Activated CD4-positive, CD25-positive, alpha-beta regulatory T cell treated with anti-CD3 and anti-CD28 coated beads, Interleukin-2, amount 50 U/mL, for 16 hours (primary cell): ENCODE measurements around the gene PRRT1.
"Not testable (repeated sequence)": the region's sequence is repeated elsewhere in the genome, so short reads cannot be mapped to it uniquely, and the experiment has no call there.

Experiments
- DNase-seq: peaks from one replicate; pipeline ENCODE4 v3.0.0-alpha.2; 2020; ENCODE audit warnings: low read depth, low spot score

The PRRT1 gene

GRCh38 chr6:32188381-32189068, 36.8 kb upstream of the PRRT1 start:
- DNase-seq: no peak

- not testable (repeated sequence) for DNase-seq
Measured at GRCh38 chr6:32187725-32188380, 36.1 kb upstream of the PRRT1 start.

- no peak for DNase-seq
Measured at GRCh38 chr6:32187009-32187709, 35.4 kb upstream of the PRRT1 start.

GRCh38 chr6:32186151-32186840, 34.6 kb upstream of the PRRT1 start:
- not testable (repeated sequence) for DNase-seq

- not testable (repeated sequence) for DNase-seq
Measured at GRCh38 chr6:32185681-32186131, 34.0 kb upstream of the PRRT1 start.

- no peak for DNase-seq
Measured at GRCh38 chr6:32184084-32184640, 32.4 kb upstream of the PRRT1 start, which contains the start of gene AGER. Gene AGER (minus strand): TSS chr6:32184253. CDS start chr6:32184222, 31 bp downstream.

- DNase-seq: no peak
Measured at GRCh38 chr6:32183483-32184083, 31.8 kb upstream of the PRRT1 start.

GRCh38 chr6:32183030-32183429, 31.3 kb upstream of the PRRT1 start:
- no peak for DNase-seq

- DNase-seq: no peak
Measured at GRCh38 chr6:32182555-32182981, 30.8 kb upstream of the PRRT1 start.

GRCh38 chr6:32181915-32182529, 30.3 kb upstream of the PRRT1 start:
- DNase-seq: no peak

- DNase-seq: no peak
Measured at GRCh38 chr6:32181148-32181702, 29.5 kb upstream of the PRRT1 start.

GRCh38 chr6:32179766-32180405, 28.1 kb upstream of the PRRT1 start:
- no peak for DNase-seq

- no peak for DNase-seq
Measured at GRCh38 chr6:32178547-32179440, 27.1 kb upstream of the PRRT1 start.

- DNase-seq: peak; percentile 91
Measured at GRCh38 chr6:32177788-32178546, 26.2 kb upstream of the PRRT1 start, which contains the start of gene RNF5. Gene RNF5 (plus strand): TSS chr6:32178405. CDS start chr6:32178512, 107 bp downstream.

- DNase-seq: no peak
Measured at GRCh38 chr6:32177183-32177787, 25.5 kb upstream of the PRRT1 start.

GRCh38 chr6:32176476-32177182, 24.9 kb upstream of the PRRT1 start:
- no peak for DNase-seq
